ENCODE results near the gene IFNE. TPM values are rescaled to one million over a fixed set of nuclear protein-coding genes. Genes with fewer than 3 reads are reported as not detected.

IFNE gene, protein sequence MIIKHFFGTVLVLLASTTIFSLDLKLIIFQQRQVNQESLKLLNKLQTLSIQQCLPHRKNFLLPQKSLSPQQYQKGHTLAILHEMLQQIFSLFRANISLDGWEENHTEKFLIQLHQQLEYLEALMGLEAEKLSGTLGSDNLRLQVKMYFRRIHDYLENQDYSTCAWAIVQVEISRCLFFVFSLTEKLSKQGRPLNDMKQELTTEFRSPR
- total RNA-seq = not detected

DNA sequence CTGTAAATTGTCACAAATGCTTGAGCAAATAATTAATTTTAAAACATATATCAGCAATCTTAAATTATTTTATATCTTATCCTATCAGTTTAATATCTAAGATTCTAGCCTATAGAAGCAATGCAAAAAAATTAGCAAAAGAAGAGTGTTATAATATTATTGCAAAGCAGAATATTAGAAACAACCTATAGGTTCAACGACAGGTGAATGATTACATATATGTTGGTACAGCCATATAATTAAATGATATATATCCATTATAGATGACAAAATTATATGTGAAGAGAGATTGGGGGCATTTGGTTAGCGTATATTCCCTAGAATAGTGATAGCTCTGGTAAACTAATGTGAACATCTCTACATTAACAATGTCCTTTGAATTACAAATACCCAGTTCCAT lies at the start of gene IFNE:
TSS of gene IFNE (minus strand) at position 101 of the 400 bp plus-strand sequence. CDS start 619 bp downstream, outside the sequence.
- H3K4me1 Mint-ChIP-seq = no peaks in the 10 kb centered on the region
- POLR2A ChIA-PET = no interaction called here
- H3K27me3 Mint-ChIP-seq = peaks cover 14% of the 10 kb centered on the region
- H3K9me3 Mint-ChIP-seq = no peaks in the 10 kb centered on the region
- H3K36me3 Mint-ChIP-seq (ENCODE audit: low read depth) = no peaks in the 10 kb centered on the region
- DNase-seq = no peak
- CTCF ChIA-PET = no interaction called here
- no peak within 1 kb of the TSS for H3K27ac Mint-ChIP-seq
- no peak within 1 kb of the TSS for H3K4me3 Mint-ChIP-seq

DNA sequence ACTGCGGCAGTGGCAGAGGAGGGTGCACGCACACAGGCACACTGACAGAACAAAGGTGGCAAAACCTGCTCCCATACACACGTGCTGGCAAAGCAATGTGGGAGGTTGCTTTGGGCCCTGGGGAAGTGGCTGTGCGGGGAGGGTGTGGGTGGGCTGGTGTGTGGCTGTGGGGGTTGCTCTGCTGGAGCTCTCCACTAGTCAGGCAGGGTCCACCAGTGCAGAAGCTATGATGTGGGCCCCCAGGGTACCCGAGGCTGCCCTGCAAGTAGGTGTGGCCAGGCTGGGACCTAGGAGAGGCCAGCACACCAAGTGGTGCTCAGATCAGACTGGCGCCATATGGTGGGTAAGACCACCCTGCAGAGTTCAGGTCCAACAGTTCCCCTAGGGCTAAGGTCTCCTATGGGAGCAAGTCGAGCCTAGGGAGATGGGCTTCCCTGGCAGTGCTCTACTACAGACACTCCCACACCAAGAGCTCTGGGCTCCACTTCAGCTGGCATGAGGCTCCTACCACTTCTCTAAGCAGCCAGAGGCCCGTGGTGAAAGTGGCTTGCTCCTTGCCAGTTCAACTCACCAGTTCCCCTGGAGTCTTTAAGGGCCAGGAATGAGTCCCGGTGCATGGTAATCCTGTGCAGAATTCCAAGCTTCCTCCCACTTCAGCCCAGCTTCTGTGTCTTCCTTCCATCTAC lies 46.2 kb upstream of the IFNE start:
- POLR2A ChIA-PET = no interaction called here
- Mint-ChIP-seq H3K9me3 (no peaks in the 10 kb centered on the region), H3K36me3 (ENCODE audit: low read depth) (no peaks in the 10 kb centered on the region), H3K27ac (no peak overlapping the region), H3K27me3 (no peaks in the 10 kb centered on the region), H3K4me3 (no peak overlapping the region), H3K4me1 (no peaks in the 10 kb centered on the region)
- CTCF ChIA-PET = no interaction called here
- no peak for DNase-seq

DNA sequence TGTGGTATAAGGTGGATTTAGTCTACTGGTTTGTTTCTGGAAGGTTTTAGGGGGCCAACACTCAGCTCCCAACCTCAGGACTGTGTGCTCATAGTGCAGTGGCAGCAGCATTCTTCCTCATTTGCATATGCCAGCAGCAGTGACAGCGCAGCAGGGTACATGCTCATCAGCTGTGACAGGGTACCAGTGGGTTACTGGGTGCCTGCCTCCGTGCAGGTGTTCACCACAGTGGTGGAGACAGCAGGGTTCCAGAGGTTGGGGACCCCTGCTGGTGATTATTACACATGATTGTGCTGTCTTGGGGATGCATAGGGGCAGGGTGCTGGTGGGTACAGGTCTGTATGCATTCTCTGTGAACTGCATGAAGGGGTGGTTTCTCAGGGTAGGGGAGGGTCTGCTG lies 45.5 kb upstream of the IFNE start:
- H3K4me1 Mint-ChIP-seq = no peaks in the 10 kb centered on the region
- no peak for DNase-seq
- no peaks in the 10 kb centered on the region for H3K36me3 Mint-ChIP-seq (ENCODE audit: low read depth)
- H3K27me3 Mint-ChIP-seq = no peaks in the 10 kb centered on the region
- CTCF ChIA-PET = interaction anchor here (1.2 kb wide), 1 partner anchor 11 kb away, joined by 3 read pairs; no protein-coding TSS in a partner anchor
- POLR2A ChIA-PET = no interaction called here
- H3K9me3 Mint-ChIP-seq = no peaks in the 10 kb centered on the region
- H3K27ac Mint-ChIP-seq = no peak overlapping the region
- H3K4me3 Mint-ChIP-seq = no peak overlapping the region

DNA sequence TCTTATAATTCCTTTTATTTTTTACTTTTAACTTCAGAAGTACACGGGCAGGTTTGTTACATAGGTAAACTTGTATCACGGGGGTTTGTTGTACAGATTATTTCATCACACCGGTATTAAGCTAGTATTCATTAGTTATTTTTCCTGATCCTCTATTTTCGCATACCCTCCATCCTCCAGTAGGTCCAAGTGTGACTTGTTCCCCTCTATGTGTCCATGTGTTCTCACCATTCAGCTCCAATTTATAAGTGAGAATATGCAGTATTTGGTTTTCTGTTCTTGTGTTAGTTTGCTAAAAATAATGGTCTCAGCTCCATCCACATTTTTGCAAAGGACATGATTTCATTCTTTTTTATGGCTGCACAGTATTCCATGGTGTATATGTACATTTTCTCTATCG lies 43.1 kb upstream of the IFNE start:
- DNase-seq = no peak
- ChIA-PET CTCF (no interaction called here), POLR2A (no interaction called here)
- no peaks in the 10 kb centered on the region for H3K4me1 Mint-ChIP-seq
- no peak overlapping the region for H3K27ac Mint-ChIP-seq
- H3K27me3 Mint-ChIP-seq = peaks cover 5% of the 10 kb centered on the region
- no peaks in the 10 kb centered on the region for H3K36me3 Mint-ChIP-seq (ENCODE audit: low read depth)
- H3K4me3 Mint-ChIP-seq = no peak overlapping the region
- no peaks in the 10 kb centered on the region for H3K9me3 Mint-ChIP-seq

DNA sequence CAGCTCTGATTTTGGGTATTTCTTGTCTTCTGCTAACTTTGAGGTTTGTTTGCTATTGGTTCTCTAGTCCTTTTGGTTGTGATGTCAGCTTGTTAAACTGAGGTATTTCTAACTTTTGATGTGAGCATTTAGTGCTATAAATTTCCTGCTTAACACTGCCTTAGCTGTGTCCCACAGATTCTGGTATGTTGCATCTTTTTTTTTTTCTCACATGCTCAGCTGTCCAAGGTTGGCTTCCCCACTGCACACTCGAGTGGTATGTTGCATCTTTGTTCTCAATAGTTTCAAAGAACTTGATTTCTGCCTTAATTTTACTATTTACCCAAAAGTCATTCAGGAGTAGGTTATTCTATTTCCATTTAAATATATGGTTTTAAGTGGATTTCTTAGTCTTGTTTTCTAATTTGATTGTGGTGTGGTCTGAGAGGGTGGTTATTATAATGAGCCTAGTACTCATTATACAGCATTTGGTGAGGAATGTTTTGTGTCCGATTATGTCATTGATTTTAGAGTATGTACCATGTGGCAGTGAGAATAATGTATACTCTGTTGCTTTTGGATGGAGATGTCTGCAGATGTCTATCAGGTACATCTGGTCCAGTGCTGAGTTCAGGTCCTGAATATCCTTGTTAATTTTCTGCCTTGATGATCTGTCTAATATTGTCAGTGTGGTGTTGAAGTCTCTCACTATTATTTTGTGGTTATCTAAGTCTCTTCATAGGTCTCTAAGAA lies 42.2 kb upstream of the IFNE start:
- no peaks in the 10 kb centered on the region for H3K9me3 Mint-ChIP-seq
- peaks cover 5% of the 10 kb centered on the region for H3K27me3 Mint-ChIP-seq
- no peak overlapping the region for H3K27ac Mint-ChIP-seq
- no peak for DNase-seq
- CTCF ChIA-PET = no interaction called here
- H3K4me3 Mint-ChIP-seq = no peak overlapping the region
- POLR2A ChIA-PET = no interaction called here
- H3K4me1 Mint-ChIP-seq = no peaks in the 10 kb centered on the region
- no peaks in the 10 kb centered on the region for H3K36me3 Mint-ChIP-seq (ENCODE audit: low read depth)

DNA sequence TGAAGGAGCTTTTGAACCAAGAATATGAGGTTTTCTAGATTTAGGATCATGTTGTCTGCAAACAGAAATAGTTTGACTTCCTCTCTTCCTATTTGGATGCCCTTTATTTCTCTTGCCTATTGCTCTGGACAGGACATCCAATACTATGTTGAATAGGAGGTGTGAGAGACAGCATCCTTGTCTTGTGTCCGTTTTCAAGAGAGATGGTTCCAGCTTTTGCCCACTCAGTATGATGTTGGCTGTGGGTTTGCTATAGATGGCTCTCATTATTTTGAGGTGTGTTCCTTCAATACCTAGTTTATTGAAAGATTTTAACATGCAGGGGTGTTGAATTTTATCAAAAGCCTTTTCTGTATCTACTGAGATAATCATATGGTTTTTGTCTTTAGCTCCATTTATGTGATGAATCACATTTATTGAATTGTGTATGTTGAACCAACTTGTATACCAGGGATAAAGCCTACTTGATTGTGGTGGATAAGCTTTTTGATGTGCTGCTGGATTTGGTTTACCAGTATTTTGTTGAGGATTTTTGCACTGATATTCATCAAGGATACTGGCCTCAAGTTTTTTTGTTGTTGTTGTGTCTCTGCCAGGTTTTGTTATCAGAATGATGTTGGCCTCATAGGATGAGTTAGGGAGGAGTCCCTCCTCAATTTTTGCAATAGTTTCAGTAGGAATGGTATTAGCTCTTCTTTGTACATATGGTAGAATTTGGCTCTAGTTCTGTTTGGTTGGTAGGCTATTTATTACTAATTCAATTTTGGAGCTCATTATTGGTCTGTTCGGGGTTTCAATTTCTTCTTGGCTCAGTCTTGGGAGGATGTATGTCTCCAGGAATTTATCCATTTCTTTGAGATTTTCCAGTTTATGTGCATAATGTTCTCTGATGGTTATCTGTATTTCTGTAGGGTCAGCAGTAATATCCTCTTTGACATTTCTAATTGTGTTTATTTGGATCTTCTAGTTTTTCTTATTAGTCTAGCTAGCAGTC lies 41.2 kb upstream of the IFNE start:
- Mint-ChIP-seq H3K4me1 (no peaks in the 10 kb centered on the region), H3K27me3 (peaks cover 5% of the 10 kb centered on the region), H3K9me3 (no peaks in the 10 kb centered on the region), H3K4me3 (no peak overlapping the region), H3K36me3 (ENCODE audit: low read depth) (no peaks in the 10 kb centered on the region), H3K27ac (no peak overlapping the region)
- POLR2A ChIA-PET = no interaction called here
- DNase-seq = no peak
- CTCF ChIA-PET = no interaction called here

DNA sequence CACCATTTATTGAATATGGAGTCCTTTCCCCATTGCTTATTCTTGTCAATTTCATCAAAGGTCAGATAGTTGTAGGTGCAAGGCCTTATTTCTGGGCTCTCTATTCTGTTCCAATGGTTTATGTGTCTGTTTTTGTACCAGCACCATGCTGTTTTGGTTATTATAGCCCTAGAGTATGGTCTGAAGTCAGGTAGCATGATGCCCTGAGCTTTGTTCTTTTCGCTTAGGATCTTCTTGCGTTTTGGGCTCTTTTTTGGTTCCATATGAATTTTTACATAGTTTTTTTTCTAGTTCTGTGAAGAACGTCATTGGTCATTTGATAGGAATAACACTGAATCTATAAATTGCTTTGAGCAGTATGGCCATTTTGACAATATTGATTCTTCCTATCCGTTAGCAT lies 40.2 kb upstream of the IFNE start:
- CTCF ChIA-PET = no interaction called here
- no peak overlapping the region for H3K4me3 Mint-ChIP-seq
- H3K4me1 Mint-ChIP-seq = no peaks in the 10 kb centered on the region
- no peaks in the 10 kb centered on the region for H3K36me3 Mint-ChIP-seq (ENCODE audit: low read depth)
- DNase-seq = no peak
- peaks cover 5% of the 10 kb centered on the region for H3K27me3 Mint-ChIP-seq
- H3K9me3 Mint-ChIP-seq = no peaks in the 10 kb centered on the region
- POLR2A ChIA-PET = no interaction called here
- H3K27ac Mint-ChIP-seq = no peak overlapping the region

DNA sequence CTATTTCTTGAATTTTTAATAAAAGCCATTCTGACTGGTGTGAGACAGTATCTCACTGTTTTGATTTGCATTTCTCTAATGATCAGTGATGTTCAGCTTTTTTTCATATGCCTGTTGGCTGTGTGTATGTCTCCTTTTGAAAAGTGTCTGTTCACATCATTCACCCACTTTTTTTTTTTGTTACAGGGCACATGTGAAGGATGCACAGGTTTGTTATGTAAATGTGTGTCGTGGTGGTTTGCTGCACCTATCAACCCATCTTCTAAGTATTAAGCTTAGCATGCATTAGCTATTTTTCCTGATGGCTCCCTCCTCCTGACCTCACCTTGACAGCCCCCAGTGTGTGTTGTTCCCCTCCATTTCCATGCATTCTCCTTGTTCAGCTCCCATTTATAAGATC lies 39.3 kb upstream of the IFNE start:
- POLR2A ChIA-PET = no interaction called here
- DNase-seq = no peak
- H3K27ac Mint-ChIP-seq = no peak overlapping the region
- H3K36me3 Mint-ChIP-seq (ENCODE audit: low read depth) = no peaks in the 10 kb centered on the region
- H3K4me3 Mint-ChIP-seq = no peak overlapping the region
- H3K4me1 Mint-ChIP-seq = no peaks in the 10 kb centered on the region
- no peaks in the 10 kb centered on the region for H3K9me3 Mint-ChIP-seq
- peaks cover 5% of the 10 kb centered on the region for H3K27me3 Mint-ChIP-seq
- CTCF ChIA-PET = no interaction called here

DNA sequence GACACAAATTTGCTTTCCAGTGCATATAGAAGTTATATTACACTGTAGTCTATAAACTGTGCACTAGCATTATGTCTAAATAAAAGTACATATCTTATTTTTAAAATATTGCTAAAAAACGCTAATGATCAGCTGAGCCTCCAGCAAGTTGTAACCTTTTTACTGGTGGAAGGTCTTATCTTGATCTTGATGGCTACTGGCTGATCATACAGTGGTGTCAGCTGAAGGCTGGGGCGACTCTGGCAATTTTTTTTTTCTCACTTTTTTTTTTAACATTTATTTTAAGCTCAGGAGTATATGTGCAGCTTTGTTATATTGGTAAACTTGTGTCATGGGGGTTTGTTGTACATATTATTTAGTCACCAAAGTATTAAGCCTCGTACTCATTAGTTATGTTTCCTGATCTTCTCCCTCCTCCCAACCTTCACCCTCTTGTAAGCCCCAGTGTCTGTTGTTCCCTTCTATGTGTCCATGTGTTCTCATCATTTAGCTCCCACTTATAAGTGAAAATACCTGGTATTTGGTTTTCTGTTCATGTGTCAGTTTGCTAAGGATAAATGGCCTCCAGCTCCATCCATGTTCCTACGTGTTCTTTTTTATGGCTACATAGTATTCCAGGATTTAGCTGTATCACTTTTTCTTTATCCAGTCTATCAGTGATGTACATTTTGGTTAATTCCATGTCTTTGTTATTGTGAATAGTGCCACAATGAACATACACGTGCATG lies 38.6 kb upstream of the IFNE start:
- DNase-seq = no peak
- POLR2A ChIA-PET = no interaction called here
- Mint-ChIP-seq H3K4me3 (no peak overlapping the region), H3K27me3 (peaks cover 5% of the 10 kb centered on the region), H3K4me1 (no peaks in the 10 kb centered on the region), H3K9me3 (no peaks in the 10 kb centered on the region), H3K36me3 (ENCODE audit: low read depth) (no peaks in the 10 kb centered on the region), H3K27ac (no peak overlapping the region)
- CTCF ChIA-PET = no interaction called here

DNA sequence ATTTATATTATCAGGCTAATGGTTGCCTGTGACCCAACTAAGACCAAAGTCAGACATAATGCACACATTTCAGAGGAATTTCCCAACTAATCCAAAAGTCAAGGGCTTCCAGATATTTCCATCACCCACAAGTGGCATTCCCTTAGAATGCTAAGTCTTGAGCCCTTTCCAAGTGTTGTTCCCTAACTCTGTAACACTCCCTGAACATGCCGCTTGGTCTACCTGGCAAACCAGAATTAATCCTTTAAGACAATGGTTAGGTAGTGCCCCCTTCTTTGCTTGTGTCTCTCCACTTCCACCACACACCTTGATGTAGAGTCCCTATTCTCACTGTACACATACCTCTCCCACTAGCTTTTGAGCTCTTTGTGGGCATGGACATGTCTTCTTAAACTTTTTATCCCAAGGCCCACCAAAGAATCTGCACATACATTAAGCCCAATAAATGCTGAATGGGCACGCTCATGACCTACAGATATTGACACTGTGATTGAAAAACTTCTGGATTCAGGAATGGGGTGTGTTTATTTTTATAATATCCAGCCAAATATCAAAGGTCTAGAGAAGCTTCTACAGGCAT lies 37.8 kb upstream of the IFNE start:
- no peaks in the 10 kb centered on the region for H3K4me1 Mint-ChIP-seq
- ChIA-PET POLR2A (no interaction called here), CTCF (no interaction called here)
- no peaks in the 10 kb centered on the region for H3K9me3 Mint-ChIP-seq
- no peaks in the 10 kb centered on the region for H3K36me3 Mint-ChIP-seq (ENCODE audit: low read depth)
- no peak for DNase-seq
- H3K27me3 Mint-ChIP-seq = peaks cover 5% of the 10 kb centered on the region
- H3K4me3 Mint-ChIP-seq = no peak overlapping the region
- no peak overlapping the region for H3K27ac Mint-ChIP-seq

DNA sequence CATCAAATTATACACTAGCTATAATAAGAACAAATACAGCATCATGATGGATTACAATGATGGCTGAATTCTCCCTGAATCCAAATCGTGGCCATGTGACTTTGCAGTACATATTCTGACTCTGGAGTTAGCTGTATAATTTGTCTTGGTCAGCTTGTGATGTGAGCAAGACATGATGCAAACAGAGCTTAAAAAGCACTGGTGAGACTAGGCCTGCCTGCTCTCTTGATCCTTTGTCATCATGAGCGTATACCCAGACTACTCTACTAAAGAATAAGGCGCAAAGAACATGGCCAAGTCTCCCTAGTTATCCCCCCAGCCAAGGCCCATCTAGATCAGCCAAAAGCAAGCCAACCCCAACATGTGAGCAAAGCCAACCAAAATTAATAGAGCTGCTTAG lies 34.7 kb upstream of the IFNE start:
- no peak overlapping the region for H3K27ac Mint-ChIP-seq
- no peaks in the 10 kb centered on the region for H3K9me3 Mint-ChIP-seq
- H3K4me3 Mint-ChIP-seq = no peak overlapping the region
- peaks cover 2% of the 10 kb centered on the region for H3K27me3 Mint-ChIP-seq
- CTCF ChIA-PET = interaction anchor here (1.2 kb wide), 1 partner anchor 10 kb away, joined by 3 read pairs; no protein-coding TSS in a partner anchor
- no peaks in the 10 kb centered on the region for H3K36me3 Mint-ChIP-seq (ENCODE audit: low read depth)
- H3K4me1 Mint-ChIP-seq = no peaks in the 10 kb centered on the region
- DNase-seq = no peak
- POLR2A ChIA-PET = no interaction called here

DNA sequence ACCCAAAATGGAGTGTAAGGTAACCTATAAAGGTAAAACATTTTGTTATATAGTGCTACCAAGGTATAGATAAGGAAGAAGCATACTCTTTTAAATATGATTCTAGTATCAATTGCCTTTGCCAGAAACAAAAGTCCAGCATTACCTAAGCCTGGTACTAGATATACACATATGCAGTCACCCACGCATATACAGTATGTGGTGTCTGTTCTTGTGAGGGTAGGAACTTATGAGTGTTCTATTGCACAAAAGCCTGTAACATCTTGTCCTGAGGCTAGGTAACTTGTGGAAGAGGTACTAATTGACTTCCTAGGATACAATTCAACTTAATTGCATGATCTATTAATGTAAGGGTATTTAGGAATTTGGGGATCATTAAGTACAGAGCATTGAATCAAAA lies 31.3 kb upstream of the IFNE start:
- ChIA-PET CTCF (no interaction called here), POLR2A (no interaction called here)
- no peak for DNase-seq
- H3K27me3 Mint-ChIP-seq = no peaks in the 10 kb centered on the region
- no peak overlapping the region for H3K27ac Mint-ChIP-seq
- no peaks in the 10 kb centered on the region for H3K9me3 Mint-ChIP-seq
- H3K4me3 Mint-ChIP-seq = no peak overlapping the region
- H3K36me3 Mint-ChIP-seq (ENCODE audit: low read depth) = no peaks in the 10 kb centered on the region
- H3K4me1 Mint-ChIP-seq = no peaks in the 10 kb centered on the region
